ENCODE data around the gene RAMP1. TPM values are rescaled to one million over a fixed set of nuclear protein-coding genes. Genes with fewer than 3 reads are reported as not detected.

Gene RAMP1
- total and polyA plus RNA-seq, 2 of the 4 experiments (the other 2 are of a cell fraction) = 15.8 to 77.1 TPM

- Histone ChIP-seq H3K4me2 (ENCODE audit: low read depth, low read length) (no peak overlapping the region), H4K8ac (ENCODE audit: low read depth in 2 of 2, low read length in 2 of 2) (peak overlapping the region in 1 of 2 experiments; percentile 61; a peak in 1 of 4 replicates), H4K91ac (ENCODE audit: insufficient read depth, low read depth, low read length) (0 out of 2 replicates have a peak overlapping the region, but pooled peaks have one; percentile 13), H3K9me1 (ENCODE audit: insufficient read depth, low read length) (no peaks in the 10 kb centered on the region), H2BK5ac (ENCODE audit: low read depth, low read length, poor library complexity, severe bottlenecking) (no peak overlapping the region), H3K36me3 (ENCODE audit: control insufficient read depth, insufficient read depth, low read length) (no peaks in the 10 kb centered on the region), H3K27ac (ENCODE audit: insufficient read depth, low read length) (no peak overlapping the region), H2AFZ (replicated peaks; ENCODE audit: low read length, poor library complexity) (peak overlapping the region; percentile 88), H2BK20ac (ENCODE audit: low read depth, low read length) (no peak overlapping the region; the same call in 1 of the 2 replicates), H3K4ac (ENCODE audit: low read depth, low read length) (peak overlapping the region; percentile 83), H3K23ac (ENCODE audit: low read depth, low read length) (no peak overlapping the region), H2AK5ac (ENCODE audit: low read depth, low read length) (no peak overlapping the region), H2AK9ac (replicated peaks; ENCODE audit: low read depth, low read length, poor library complexity) (peak overlapping the region; percentile 2), H3K27me3 (ENCODE audit: control insufficient read depth, insufficient read depth, low read length) (peaks cover 3% of the 10 kb centered on the region), H4K20me1 (ENCODE audit: insufficient read depth, low read length) (no peaks in the 10 kb centered on the region), H3K14ac (replicated peaks; ENCODE audit: low read depth, low read length) (0 out of 2 replicates have a peak overlapping the region, but pooled peaks have one; percentile 19), H3K9ac (ENCODE audit: low read depth, low read length) (no peak overlapping the region), H2BK120ac (ENCODE audit: low read depth, low read length) (peak overlapping the region; percentile 35; the same call in 1 of the 2 replicates), H3K56ac (ENCODE audit: extremely low read depth, insufficient read depth, low read length) (no peak overlapping the region), H4K5ac (ENCODE audit: low read depth, low read length) (no peak overlapping the region), H3K4me1 (ENCODE audit: control insufficient read depth, insufficient read depth, low read length) (peaks cover 2% of the 10 kb centered on the region; the same call in 1 of the 2 replicates), H3K4me3 (ENCODE audit: insufficient read depth, low read depth, low read length) (no peak overlapping the region), H3K9me3 (ENCODE audit: control insufficient read depth, insufficient read depth, low read length) (no peaks in the 10 kb centered on the region), H3K79me1 (ENCODE audit: low read depth in 1 of 2, low read length in 2 of 2) (no peaks in the 10 kb centered on the region), H2BK15ac (ENCODE audit: low read depth, low read length) (no peak overlapping the region), H3K18ac (ENCODE audit: low read depth, low read length) (no peak overlapping the region)
- BruUV-seq (replicated peaks) = no TSS peak
- POLR2A ChIA-PET (ENCODE audit: unreplicated experiment) = no interaction called here
- peak; percentile 98 for ATAC-seq (ENCODE audit: low read depth)
- intact Hi-C loops (cut with micrococcal nuclease) (loop anchor here (1.0 kb wide), 1 partner anchor 340 kb away; no protein-coding TSS in a partner anchor), in situ Hi-C loops (cut with MboI; ENCODE audit: low sequenced_read_pairs) (no loop called here), dilution Hi-C loops (cut with HindIII; ENCODE audit: low sequenced_read_pairs, unreplicated experiment) (no loop called here)
- peak; percentile 35 for DNase-seq
- CTCF ChIA-PET = interaction anchor here (0.6 to 0.9 kb wide), 6 partner anchors 16 to 338 kb away, joined by 3 to 5 read pairs (median 3); no protein-coding TSS in a partner anchor
- WGBS, 2 experiments (ENCODE audit: extremely low coverage in 2 of 2, insufficient read length in 1 of 2) = 44% methylated on average over 17 of the region's 33 CpGs; no CpG with 5 or more reads in 1 of the 2 experiments
- TF ChIP-seq CEBPB (IDR thresholded peaks at IDR 0.05; ENCODE audit: low read depth, low read length) = no peak
- peak; percentile 69; the same call in 1 of the 2 replicates for TF ChIP-seq MAZ (IDR thresholded peaks at IDR 0.05; ENCODE audit: borderline replicate concordance, low read depth, low read length)
- TF ChIP-seq RAD21 (IDR thresholded peaks at IDR 0.05; ENCODE audit: low read length) = peak; percentile 73
- peak; percentile 71 for TF ChIP-seq CTCF (conservative IDR thresholded peaks at IDR 0.05; ENCODE audit: low read depth, low read length)
- peak; percentile 44 for TF ChIP-seq SMC3 (IDR thresholded peaks at IDR 0.05; ENCODE audit: low read depth, low read length)
Observed at GRCh38 chr2:237923481-237924163, 64.2 kb downstream of the RAMP1 start.
